ENCODE data around the gene MRAS. TPM values are rescaled to one million over a fixed set of nuclear protein-coding genes. Genes with fewer than 3 reads are reported as not detected.

MRAS gene
- total RNA-seq, 1 donor from 2014 or later: 35.0 TPM

GRCh38 chr3:138401834-138402233 lies 53.5 kb downstream of the MRAS start:
- no peak overlapping the region for H3K4me3 ChIP-seq (ENCODE audit: low read depth, low read length)
- no peak for TF ChIP-seq CTCF (IDR thresholded peaks at IDR 0.05; ENCODE audit: insufficient read depth, low read length, poor library complexity, severe bottlenecking)
- no peak for DNase-seq (ENCODE audit: low read depth)

GRCh38 chr3:138404121-138404520 lies 55.7 kb downstream of the MRAS start:
- no peak for TF ChIP-seq CTCF (IDR thresholded peaks at IDR 0.05; ENCODE audit: insufficient read depth, low read length, poor library complexity, severe bottlenecking)
- Histone ChIP-seq H3K27me3 (ENCODE audit: control insufficient read depth, insufficient read depth, low read length) (no peaks in the 10 kb centered on the region), H3K36me3 (ENCODE audit: control insufficient read depth, insufficient read depth, low read length) (no peaks in the 10 kb centered on the region), H3K4me3 (ENCODE audit: low read depth, low read length) (no peak overlapping the region)
- no peak for DNase-seq (ENCODE audit: low read depth)

More at GRCh38 chr3:138401834-138402233, 53.5 kb downstream of the MRAS start:
- H3K27me3 ChIP-seq (ENCODE audit: control insufficient read depth, insufficient read depth, low read length): no peaks in the 10 kb centered on the region
- H3K36me3 ChIP-seq (ENCODE audit: control insufficient read depth, insufficient read depth, low read length): no peaks in the 10 kb centered on the region

- no peak for DNase-seq (ENCODE audit: low read depth)
- H3K4me3 ChIP-seq (ENCODE audit: low read depth, low read length): no peak overlapping the region
- no peaks in the 10 kb centered on the region for H3K36me3 ChIP-seq (ENCODE audit: control insufficient read depth, insufficient read depth, low read length)
- H3K27me3 ChIP-seq (ENCODE audit: control insufficient read depth, insufficient read depth, low read length): no peaks in the 10 kb centered on the region
- TF ChIP-seq CTCF (IDR thresholded peaks at IDR 0.05; ENCODE audit: insufficient read depth, low read length, poor library complexity, severe bottlenecking): no peak
Measured at GRCh38 chr3:138405001-138405400, 56.6 kb downstream of the MRAS start.

GRCh38 chr3:138405486-138405885 lies 57.1 kb downstream of the MRAS start:
- DNase-seq (ENCODE audit: low read depth): no peak
- no peak for TF ChIP-seq CTCF (IDR thresholded peaks at IDR 0.05; ENCODE audit: insufficient read depth, low read length, poor library complexity, severe bottlenecking)
- Histone ChIP-seq H3K27me3 (ENCODE audit: control insufficient read depth, insufficient read depth, low read length) (no peaks in the 10 kb centered on the region), H3K36me3 (ENCODE audit: control insufficient read depth, insufficient read depth, low read length) (no peaks in the 10 kb centered on the region), H3K4me3 (ENCODE audit: low read depth, low read length) (no peak overlapping the region)

GRCh38 chr3:138406606-138407005 lies 58.2 kb downstream of the MRAS start:
- H3K4me3 ChIP-seq (ENCODE audit: low read depth, low read length): no peak overlapping the region
- no peak for DNase-seq (ENCODE audit: low read depth)
- TF ChIP-seq CTCF (IDR thresholded peaks at IDR 0.05; ENCODE audit: insufficient read depth, low read length, poor library complexity, severe bottlenecking): no peak
- no peaks in the 10 kb centered on the region for H3K36me3 ChIP-seq (ENCODE audit: control insufficient read depth, insufficient read depth, low read length)
- no peaks in the 10 kb centered on the region for H3K27me3 ChIP-seq (ENCODE audit: control insufficient read depth, insufficient read depth, low read length)

GRCh38 chr3:138407236-138407907 lies 59.0 kb downstream of the MRAS start:
- no peak for DNase-seq (ENCODE audit: low read depth)
- Histone ChIP-seq H3K36me3 (ENCODE audit: control insufficient read depth, insufficient read depth, low read length) (no peaks in the 10 kb centered on the region), H3K27me3 (ENCODE audit: control insufficient read depth, insufficient read depth, low read length) (no peaks in the 10 kb centered on the region), H3K4me3 (ENCODE audit: low read depth, low read length) (no peak overlapping the region)
- TF ChIP-seq CTCF (IDR thresholded peaks at IDR 0.05; ENCODE audit: insufficient read depth, low read length, poor library complexity, severe bottlenecking): no peak
